ENCODE measurements around the gene SPEF2.

- TF ChIP-seq CTCF (IDR thresholded peaks at IDR 0.05; ENCODE audit: low read depth, low read length, poor library complexity, severe bottlenecking) (no peak), EZH2phosphoT487 (IDR thresholded peaks at IDR 0.05; ENCODE audit: borderline replicate concordance, low read length) (no peak)
Observed at GRCh38 chr5:35771839-35772238, 154.2 kb downstream of the SPEF2 start.

Data from DOHH2 (cell line).